GM21529 (cell line): ENCODE measurements around the gene DPF3.

Source experiments
- ATAC-seq: cut with Tn5 transposase; IDR thresholded peaks from one replicate; pipeline ENCODE4 v1.9.1; 2021; ENCODE audit not compliant: unreplicated experiment

The DPF3 gene

DNA sequence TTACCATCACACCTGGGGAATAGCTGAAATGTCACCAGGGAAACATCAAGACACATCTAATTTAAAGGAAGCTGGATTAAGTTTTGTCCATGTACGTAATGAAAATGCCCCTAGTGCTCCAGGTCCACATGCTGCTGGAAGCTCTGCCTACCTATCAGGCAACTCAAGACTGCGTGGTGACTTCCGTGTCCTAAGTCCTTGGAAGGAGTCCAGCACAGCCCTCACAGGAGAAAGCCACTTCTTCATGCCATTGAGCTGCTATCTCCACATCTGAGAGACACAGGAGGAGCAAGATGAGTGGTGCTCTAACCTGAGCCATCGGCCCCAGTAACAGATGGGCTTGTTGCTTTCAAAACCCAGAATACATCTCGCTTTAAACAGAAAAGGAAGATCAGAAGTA lies 316.4 kb downstream of the DPF3 start:
- no peak for ATAC-seq

- no peak for ATAC-seq
These were observed 317.6 kb downstream of the DPF3 start for GRCh38 chr14:72576258-72576657.

- no peak for ATAC-seq
These were observed 319.2 kb downstream of the DPF3 start for GRCh38 chr14:72574715-72575114.

- ATAC-seq, result no peak
These were observed 320.0 kb downstream of the DPF3 start for GRCh38 chr14:72573725-72574417.
